ENCODE data around the gene RIN3. TPM values are rescaled to one million over a fixed set of nuclear protein-coding genes. Genes with fewer than 3 reads are reported as not detected.

Gene RIN3
- total RNA-seq, 1 experiment from 2014 or later = 1.5 TPM

- no peak overlapping the region for H4K5ac ChIP-seq (ENCODE audit: insufficient read length, low read depth, low read length)
- no peak overlapping the region for H2AK5ac ChIP-seq (ENCODE audit: insufficient read length, low read length)
- no peak for TF ChIP-seq CTCF (conservative IDR thresholded peaks at IDR 0.05)
- no peak overlapping the region for H2BK15ac ChIP-seq (ENCODE audit: low read depth, low read length)
- H4K8ac ChIP-seq (replicated peaks; ENCODE audit: insufficient read length, low read depth, low read length) = no peak overlapping the region
- H2BK12ac ChIP-seq (ENCODE audit: insufficient read length, low read depth, low read length) = no peak overlapping the region
- H3K23me2 ChIP-seq (ENCODE audit: insufficient read length, low read depth, low read length, poor library complexity, severe bottlenecking) = no peaks in the 10 kb centered on the region
- no peak overlapping the region for H3K14ac ChIP-seq (ENCODE audit: insufficient read depth, low read length)
- no peaks in the 10 kb centered on the region for H4K20me1 ChIP-seq (ENCODE audit: control insufficient read depth, insufficient read depth, insufficient read length)
- H3K36me3 Mint-ChIP-seq (ENCODE audit: insufficient read depth in 1 of 3, low read depth in 3 of 3) = no peaks in the 10 kb centered on the region
- H3K56ac ChIP-seq (ENCODE audit: insufficient read length, low read depth, low read length) = no peak overlapping the region
- no peaks in the 10 kb centered on the region for H3K4me1 ChIP-seq (ENCODE audit: insufficient read depth, low read length)
- no peak overlapping the region for H4K91ac ChIP-seq (ENCODE audit: insufficient read length, low read depth, low read length)
- H2BK20ac ChIP-seq (ENCODE audit: low read depth, low read length, poor library complexity, severe bottlenecking) = no peak overlapping the region
- H3K27me3 ChIP-seq (ENCODE audit: insufficient read depth, low read length) = no peaks in the 10 kb centered on the region
- H3K4me1 Mint-ChIP-seq = peaks cover 0 to 3% of the 10 kb centered on the region in 2 experiments; a peak in 1 of 4 replicates
- no peak overlapping the region for H3K9ac ChIP-seq (ENCODE audit: extremely low read depth, insufficient read length, low read length)
- no peak overlapping the region for H3K4me2 ChIP-seq (ENCODE audit: insufficient read depth, insufficient read length, low read length)
- H2BK120ac ChIP-seq (ENCODE audit: low read depth, low read length, poor library complexity, severe bottlenecking) = no peak overlapping the region
- no peak overlapping the region for H3T11ph ChIP-seq (ENCODE audit: low read length)
- no peak overlapping the region for H2AFZ ChIP-seq (ENCODE audit: low read length)
- no peak overlapping the region for H3K4me3 Mint-ChIP-seq
- no peak overlapping the region for H3K27ac ChIP-seq (ENCODE audit: insufficient read length, low read depth, low read length)
- no CpG with 5 or more reads among the region's 7 CpGs for WGBS (ENCODE audit: extremely low coverage, insufficient read length, low lambda C conversion rate)
- no peak overlapping the region for H3K4ac ChIP-seq (ENCODE audit: low read depth, low read length)
- H3K79me2 ChIP-seq (ENCODE audit: insufficient read depth, low read length) = no peaks in the 10 kb centered on the region
- H3K23ac ChIP-seq (ENCODE audit: insufficient read length, low read depth, low read length) = no peak overlapping the region
- H3K27me3 Mint-ChIP-seq (ENCODE audit: low read depth) = peaks cover 3% of the 10 kb centered on the region; the same call in 1 of the 2 replicates
- no peaks in the 10 kb centered on the region for H3K79me1 ChIP-seq (ENCODE audit: insufficient read depth, low read depth, low read length, poor library complexity, severe bottlenecking)
- no peak for DNase-seq
- no peaks in the 10 kb centered on the region for H3K9me3 ChIP-seq (ENCODE audit: control insufficient read depth, low read depth, low read length)
- no peak overlapping the region for H2BK5ac ChIP-seq (ENCODE audit: insufficient read length, low read length)
- H3K18ac ChIP-seq (ENCODE audit: insufficient read length, low read depth, low read length) = no peak overlapping the region
- H3K9me3 Mint-ChIP-seq = no peaks in the 10 kb centered on the region
- no peak overlapping the region; a peak in 1 of 7 replicates for H3K27ac Mint-ChIP-seq
Measured at GRCh38 chr14:92546347-92547053, 32.9 kb downstream of the RIN3 start.
